ENCODE measurements around the gene DTX4.

Gene DTX4

GRCh38 chr11:59141673-59142460 lies 30.1 kb upstream of the DTX4 start (continued):
- TF ChIP-seq ZNF580 (tag by site-specific recombination; IDR thresholded peaks at IDR 0.05) (no peak), ZNF747 (tag by site-specific recombination; IDR thresholded peaks at IDR 0.05) (no peak)

DNA sequence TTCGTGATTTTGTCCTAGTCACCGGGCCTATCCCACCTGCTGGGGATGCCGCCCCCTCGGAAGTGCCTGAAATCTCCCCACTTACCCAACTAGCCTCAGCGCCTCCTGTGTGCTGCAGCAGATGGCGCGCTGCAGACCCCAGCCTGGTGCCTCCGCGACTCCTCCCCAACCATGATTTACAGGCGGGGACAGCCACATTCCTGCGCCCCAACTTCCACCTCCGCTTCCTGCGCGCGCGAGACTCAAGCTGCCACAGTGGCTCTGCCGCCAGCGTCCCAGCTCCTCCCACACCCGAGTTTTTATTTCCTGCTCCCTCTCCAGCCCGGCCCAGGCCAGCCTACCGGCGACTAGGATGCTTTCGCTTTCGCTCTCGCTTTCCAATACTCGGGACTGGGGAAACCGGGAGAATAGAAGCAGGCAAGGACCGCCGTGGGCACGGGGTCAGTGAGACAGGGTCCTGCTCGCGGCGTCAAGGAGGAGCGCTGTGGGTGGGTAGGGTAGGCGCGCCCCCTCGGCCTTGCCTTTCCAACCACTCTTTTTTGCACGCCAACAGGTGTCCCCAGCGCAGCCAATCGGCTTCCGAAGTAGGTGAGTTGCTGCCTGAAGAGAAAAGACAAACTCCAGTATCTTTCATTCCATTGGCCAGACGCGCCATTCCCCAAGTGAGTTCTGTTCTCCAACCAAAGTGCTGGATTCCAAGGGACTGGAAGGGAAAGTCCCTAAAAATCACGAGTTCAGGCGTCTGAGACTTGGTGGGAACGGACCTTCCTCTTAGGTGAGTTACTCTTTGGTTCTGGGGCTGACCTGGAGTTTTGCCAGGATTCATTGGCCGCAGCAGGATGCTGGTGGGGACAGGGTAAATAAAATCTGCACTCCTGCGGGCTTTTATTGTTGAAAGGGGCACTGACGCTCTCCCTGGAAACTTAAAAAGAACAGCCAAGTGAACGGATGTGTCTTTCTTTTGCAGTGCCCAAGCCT lies 29.1 kb upstream of the DTX4 start, which contains the start of gene FAM111A:
TSS of gene FAM111A (plus strand) at position 327 of the 978 bp plus-strand sequence. CDS start 6,017 bp downstream, outside the sequence.
- ChIA-PET CTCF (interaction anchor here (0.6 to 1.5 kb wide), 7 partner anchors 9 to 1575 kb away, joined by 3 to 13 read pairs (median 4); partner anchors contain the start of genes DTX4 and UBE2L6), POLR2A (interaction anchor here (0.9 to 1.1 kb wide), 2 partner anchors 8 to 15 kb away, joined by 3 to 5 read pairs; no protein-coding TSS in a partner anchor)
- Histone ChIP-seq H3K4me3 (ENCODE audit: low read depth, low read length) (peak within 1 kb of the TSS; percentile 78), H3K27ac (ENCODE audit: extremely low read depth, low read depth, low read length) (peak within 1 kb of the TSS; percentile 74), H3K36me3 (ENCODE audit: control insufficient read depth in 2 of 2, insufficient read depth in 1 of 2, low read length in 2 of 2) (no peaks in the 10 kb centered on the region), H3K4me1 (ENCODE audit: control insufficient read depth, insufficient read depth, low read length) (no peaks in the 10 kb centered on the region), H3K9me3 (ENCODE audit: control insufficient read depth, insufficient read depth, low read depth, low read length) (no peaks in the 10 kb centered on the region)
- no peak for TF ChIP-seq ZNF280C (tag by site-specific recombination; IDR thresholded peaks at IDR 0.05)
- peak; percentile 41; the same call in 1 of the 2 replicates for TF ChIP-seq ZBTB8A (tag by site-specific recombination; IDR thresholded peaks at IDR 0.05)
- TF ChIP-seq, protein P1, sequence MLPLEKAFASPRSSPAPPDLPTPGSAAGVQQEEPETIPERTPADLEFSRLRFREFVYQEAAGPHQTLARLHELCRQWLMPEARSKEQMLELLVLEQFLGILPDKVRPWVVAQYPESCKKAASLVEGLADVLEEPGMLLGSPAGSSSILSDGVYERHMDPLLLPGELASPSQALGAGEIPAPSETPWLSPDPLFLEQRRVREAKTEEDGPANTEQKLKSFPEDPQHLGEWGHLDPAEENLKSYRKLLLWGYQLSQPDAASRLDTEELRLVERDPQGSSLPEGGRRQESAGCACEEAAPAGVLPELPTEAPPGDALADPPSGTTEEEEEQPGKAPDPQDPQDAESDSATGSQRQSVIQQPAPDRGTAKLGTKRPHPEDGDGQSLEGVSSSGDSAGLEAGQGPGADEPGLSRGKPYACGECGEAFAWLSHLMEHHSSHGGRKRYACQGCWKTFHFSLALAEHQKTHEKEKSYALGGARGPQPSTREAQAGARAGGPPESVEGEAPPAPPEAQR (tag by site-specific recombination; IDR thresholded peaks at IDR 0.05), result no peak
- peak; percentile 94 for TF ChIP-seq PRDM1 (tag by site-specific recombination; IDR thresholded peaks at IDR 0.05)
- TF ChIP-seq, protein P2, sequence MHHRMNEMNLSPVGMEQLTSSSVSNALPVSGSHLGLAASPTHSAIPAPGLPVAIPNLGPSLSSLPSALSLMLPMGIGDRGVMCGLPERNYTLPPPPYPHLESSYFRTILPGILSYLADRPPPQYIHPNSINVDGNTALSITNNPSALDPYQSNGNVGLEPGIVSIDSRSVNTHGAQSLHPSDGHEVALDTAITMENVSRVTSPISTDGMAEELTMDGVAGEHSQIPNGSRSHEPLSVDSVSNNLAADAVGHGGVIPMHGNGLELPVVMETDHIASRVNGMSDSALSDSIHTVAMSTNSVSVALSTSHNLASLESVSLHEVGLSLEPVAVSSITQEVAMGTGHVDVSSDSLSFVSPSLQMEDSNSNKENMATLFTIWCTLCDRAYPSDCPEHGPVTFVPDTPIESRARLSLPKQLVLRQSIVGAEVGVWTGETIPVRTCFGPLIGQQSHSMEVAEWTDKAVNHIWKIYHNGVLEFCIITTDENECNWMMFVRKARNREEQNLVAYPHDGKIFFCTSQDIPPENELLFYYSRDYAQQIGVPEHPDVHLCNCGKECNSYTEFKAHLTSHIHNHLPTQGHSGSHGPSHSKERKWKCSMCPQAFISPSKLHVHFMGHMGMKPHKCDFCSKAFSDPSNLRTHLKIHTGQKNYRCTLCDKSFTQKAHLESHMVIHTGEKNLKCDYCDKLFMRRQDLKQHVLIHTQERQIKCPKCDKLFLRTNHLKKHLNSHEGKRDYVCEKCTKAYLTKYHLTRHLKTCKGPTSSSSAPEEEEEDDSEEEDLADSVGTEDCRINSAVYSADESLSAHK (tag by site-specific recombination; IDR thresholded peaks at IDR 0.05), result no peak
- peak; percentile 23; the same call in 1 of the 2 replicates for TF ChIP-seq ZNF785 (tag by site-specific recombination; IDR thresholded peaks at IDR 0.05)
- no peak for TF ChIP-seq KLF16 (tag by site-specific recombination; IDR thresholded peaks at IDR 0.05)
- TF ChIP-seq ZBTB48 (tag by site-specific recombination; IDR thresholded peaks at IDR 0.05), result peak; percentile 94
- TF ChIP-seq ZNF677 (tag by site-specific recombination; IDR thresholded peaks at IDR 0.05), result peak; percentile 80
- TF ChIP-seq ZNF174 (tag by site-specific recombination; IDR thresholded peaks at IDR 0.05), result no peak
- TF ChIP-seq, protein P3, sequence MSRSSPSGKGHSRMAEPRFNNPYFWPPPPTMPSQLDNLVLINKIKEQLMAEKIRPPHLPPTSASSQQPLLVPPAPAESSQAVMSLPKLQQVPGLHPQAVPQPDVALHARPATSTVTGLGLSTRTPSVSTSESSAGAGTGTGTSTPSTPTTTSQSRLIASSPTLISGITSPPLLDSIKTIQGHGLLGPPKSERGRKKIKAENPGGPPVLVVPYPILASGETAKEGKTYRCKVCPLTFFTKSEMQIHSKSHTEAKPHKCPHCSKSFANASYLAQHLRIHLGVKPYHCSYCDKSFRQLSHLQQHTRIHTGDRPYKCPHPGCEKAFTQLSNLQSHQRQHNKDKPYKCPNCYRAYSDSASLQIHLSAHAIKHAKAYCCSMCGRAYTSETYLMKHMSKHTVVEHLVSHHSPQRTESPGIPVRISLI (tag by site-specific recombination; IDR thresholded peaks at IDR 0.05), result peak; percentile 80; the same call in 1 of the 2 replicates
- peak; percentile 33; the same call in 1 of the 2 replicates for TF ChIP-seq ZNF394 (tag by site-specific recombination; IDR thresholded peaks at IDR 0.05; ENCODE audit: borderline replicate concordance)
- no peak for TF ChIP-seq ZNF114 (tag by site-specific recombination; IDR thresholded peaks at IDR 0.05)
- peak; percentile 87 for TF ChIP-seq ZNF350 (tag by site-specific recombination; IDR thresholded peaks at IDR 0.05)
- no peak for TF ChIP-seq ZNF777 (tag by site-specific recombination; IDR thresholded peaks at IDR 0.05; ENCODE audit: borderline replicate concordance)
- TF ChIP-seq SETDB1 (IDR thresholded peaks at IDR 0.05; ENCODE audit: insufficient read length, low read length), result no peak
- peak; percentile 64 for TF ChIP-seq SP3 (tag by site-specific recombination; IDR thresholded peaks at IDR 0.05)
- TF ChIP-seq INSM2 (tag by site-specific recombination; IDR thresholded peaks at IDR 0.05), result peak; percentile 78
- peak; percentile 73 for TF ChIP-seq ZNF600 (tag by site-specific recombination; IDR thresholded peaks at IDR 0.05)
- TF ChIP-seq ZNF621 (tag by site-specific recombination; IDR thresholded peaks at IDR 0.05), result no peak
- 0 out of 2 replicates have a peak, but pooled peaks have one; percentile 47 for TF ChIP-seq ZEB2 (tag by site-specific recombination; IDR thresholded peaks at IDR 0.05)
- TF ChIP-seq ZNF366 (tag by site-specific recombination; conservative IDR thresholded peaks at IDR 0.05), result 0 out of 2 replicates have a peak, but pooled peaks have one; percentile 28

All from HEK293 (cell line).